Endothelial cell (in vitro differentiated cells): ENCODE results near the gene VMAC. TPM values are rescaled to one million over a fixed set of nuclear protein-coding genes. Genes with fewer than 3 reads are reported as not detected.

Experiments used
- DNase-seq: peaks from one replicate; pipeline ENCODE4 v3.0.0; 2021; ENCODE audit warnings: low spot score
- H3K27ac Mint-ChIP-seq: one replicate; pipeline ENCODE4 v1.8.0; 2021; ENCODE audit warnings: mixed read lengths, inconsistent platforms; ENCODE audit not compliant: unreplicated experiment
- H3K27me3 Mint-ChIP-seq: one replicate; pipeline ENCODE4 v1.8.0; 2021; ENCODE audit warnings: mild to moderate bottlenecking, moderate library complexity, mixed read lengths, inconsistent platforms; ENCODE audit not compliant: unreplicated experiment
- H3K36me3 Mint-ChIP-seq: one replicate; pipeline ENCODE4 v1.8.0; 2021; ENCODE audit warnings: mild to moderate bottlenecking, low read depth, mixed read lengths, inconsistent platforms; ENCODE audit not compliant: unreplicated experiment
- H3K4me1 Mint-ChIP-seq: one replicate; pipeline ENCODE4 v1.8.0; 2021; ENCODE audit warnings: mild to moderate bottlenecking, mixed read lengths, inconsistent platforms; ENCODE audit not compliant: unreplicated experiment
- H3K4me3 Mint-ChIP-seq: one replicate; pipeline ENCODE4 v1.8.0; 2021; ENCODE audit warnings: mild to moderate bottlenecking, mixed read lengths, inconsistent platforms; ENCODE audit not compliant: unreplicated experiment
- H3K9me3 Mint-ChIP-seq: one replicate; pipeline ENCODE4 v1.8.0; 2021; ENCODE audit warnings: mixed read lengths, inconsistent platforms; ENCODE audit not compliant: unreplicated experiment
- CTCF ChIP-seq: fragments of 200-600 bp; sonication (generic); IDR thresholded peaks from one replicate; pipeline ENCODE4 v1.5.0; 2021; ENCODE audit warnings: antibody characterized with exemption; ENCODE audit not compliant: unreplicated experiment
- total RNA-seq: library from RNA; stranded (reverse); fragmentation: NEBNext Ultra II Directional; extraction: Animal tissue kit (Norgen Biotek cat#: 25700); gene quantifications from one replicate; pipeline ENCODE4 v1.2.1, GENCODE V29; 2021; ENCODE audit not compliant: unreplicated experiment

The VMAC gene
- total RNA-seq, 1 donor from 2014 or later: 8.9 TPM

GRCh38 chr19:5908773-5909442 is 4.2 kb downstream of the VMAC start:
- no peak for TF ChIP-seq CTCF
- peaks cover 4% of the 10 kb centered on the region for H3K27me3 Mint-ChIP-seq
- H3K9me3 Mint-ChIP-seq: no peaks in the 10 kb centered on the region
- no peaks in the 10 kb centered on the region for H3K4me1 Mint-ChIP-seq
- DNase-seq: no peak
- no peak overlapping the region for H3K4me3 Mint-ChIP-seq
- H3K27ac Mint-ChIP-seq: no peak overlapping the region
- no peaks in the 10 kb centered on the region for H3K36me3 Mint-ChIP-seq

- TF ChIP-seq CTCF: no peak
- Mint-ChIP-seq H3K4me1 (no peaks in the 10 kb centered on the region), H3K27ac (no peak overlapping the region), H3K4me3 (no peak overlapping the region), H3K27me3 (peaks cover 2% of the 10 kb centered on the region), H3K36me3 (no peaks in the 10 kb centered on the region), H3K9me3 (no peaks in the 10 kb centered on the region)
- DNase-seq: no peak
Measured at GRCh38 chr19:5910638-5910907, 5.9 kb downstream of the VMAC start.

GRCh38 chr19:5911366-5911765 is 6.7 kb downstream of the VMAC start:
- no peak for TF ChIP-seq CTCF
- Mint-ChIP-seq H3K27ac (no peak overlapping the region), H3K9me3 (no peaks in the 10 kb centered on the region), H3K4me3 (no peak overlapping the region), H3K36me3 (no peaks in the 10 kb centered on the region), H3K27me3 (peaks cover 5% of the 10 kb centered on the region), H3K4me1 (no peaks in the 10 kb centered on the region)
- DNase-seq: no peak

GRCh38 chr19:5913739-5914357 is 9.2 kb downstream of the VMAC start, which contains the start of gene CAPS:
Gene CAPS, plus strand, starts transcription at chr19:5914254. Its CDS starts 153 bp downstream, at chr19:5914407.
- H3K4me3 Mint-ChIP-seq: no peak within 1 kb of the TSS
- H3K4me1 Mint-ChIP-seq: no peaks in the 10 kb centered on the region
- H3K27ac Mint-ChIP-seq: no peak within 1 kb of the TSS
- no peaks in the 10 kb centered on the region for H3K9me3 Mint-ChIP-seq
- TF ChIP-seq CTCF: no peak
- H3K36me3 Mint-ChIP-seq: peaks cover 4% of the 10 kb centered on the region
- no peak for DNase-seq
- peaks cover 10% of the 10 kb centered on the region for H3K27me3 Mint-ChIP-seq

- Mint-ChIP-seq H3K27ac (no peak overlapping the region), H3K9me3 (no peaks in the 10 kb centered on the region), H3K4me3 (no peak overlapping the region), H3K36me3 (peaks cover 4% of the 10 kb centered on the region), H3K4me1 (no peaks in the 10 kb centered on the region), H3K27me3 (peaks cover 10% of the 10 kb centered on the region)
- no peak for TF ChIP-seq CTCF
- DNase-seq: no peak
Measured at GRCh38 chr19:5914358-5914774, 9.7 kb downstream of the VMAC start.
